Kasumi-1 (cell line): ENCODE data around the gene UBE2K.
"Not testable (repeated sequence)": the region's sequence is repeated elsewhere in the genome, so short reads cannot be mapped to it uniquely, and the experiment has no call there.

Source experiments
- DNase-seq, 2 experiments: peaks; one replicate each; lab custom pipeline; 2025; lab: John Stamatoyannopoulos, UW

Gene UBE2K

DNA sequence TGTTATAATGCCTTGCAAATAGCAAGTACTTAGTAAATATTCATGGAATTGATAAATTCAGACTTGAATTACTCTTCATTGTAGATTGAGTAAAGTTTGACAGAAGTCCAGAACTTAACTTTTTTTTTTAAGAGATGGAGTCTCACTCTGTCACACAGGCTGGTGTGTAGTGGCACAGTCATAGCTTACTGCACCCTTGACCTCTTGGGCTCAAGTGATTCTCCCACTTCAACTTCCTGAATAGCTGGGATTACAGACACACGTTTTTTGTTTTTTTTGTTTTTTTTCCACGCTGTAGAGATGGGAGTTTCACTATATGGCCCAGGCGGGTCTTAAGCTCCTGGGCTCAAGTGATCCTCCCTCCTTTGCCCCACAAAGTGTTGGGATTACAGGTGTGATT is 32.1 kb downstream of the UBE2K start:
- no peak for DNase-seq

DNA sequence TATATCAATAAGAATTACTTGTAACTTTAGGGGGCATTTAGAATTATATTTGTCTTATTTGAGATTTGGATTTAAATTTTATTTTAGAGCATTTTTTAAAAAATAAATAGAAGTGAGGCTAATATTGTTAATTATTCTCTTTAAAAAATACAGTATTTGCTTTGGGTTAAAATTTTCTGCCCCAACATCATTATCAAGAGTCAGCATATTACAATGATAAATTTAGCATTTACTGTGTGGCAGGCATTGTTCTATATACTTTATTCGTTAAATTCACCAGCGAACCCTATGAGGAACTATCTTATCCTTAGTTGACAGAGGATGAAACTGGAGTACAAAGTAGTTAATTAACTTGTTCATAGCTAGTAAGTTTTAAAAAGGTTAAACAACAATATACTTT is 34.0 kb downstream of the UBE2K start:
- no peak for DNase-seq

GRCh38 chr4:39732728-39733127 is 34.8 kb downstream of the UBE2K start:
- DNase-seq = peak; percentile 10 to 23

GRCh38 chr4:39739591-39739990 is 41.7 kb downstream of the UBE2K start:
- DNase-seq = not testable (repeated sequence)

DNA sequence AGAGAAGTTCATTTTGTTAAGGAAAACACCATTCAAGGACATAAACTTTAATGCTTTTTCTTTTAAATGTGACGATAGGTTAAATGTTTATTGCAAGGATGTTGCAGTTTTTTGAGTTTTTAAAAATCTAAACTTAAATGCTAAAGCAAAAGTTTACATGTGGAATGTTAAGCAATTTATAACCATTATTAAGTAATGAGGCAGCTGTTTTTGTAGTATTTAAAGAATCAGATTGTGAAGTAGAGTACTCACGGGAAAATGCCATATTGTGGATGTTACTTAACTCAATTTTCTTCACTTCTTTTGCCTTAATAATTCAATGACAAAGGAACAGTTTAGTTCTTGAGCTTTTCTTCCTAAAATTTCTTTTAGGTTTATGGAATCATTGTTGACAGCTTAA is 43.5 kb downstream of the UBE2K start:
- DNase-seq = no peak

GRCh38 chr4:39745920-39746319 is 48.0 kb downstream of the UBE2K start:
- DNase-seq = no peak

DNA sequence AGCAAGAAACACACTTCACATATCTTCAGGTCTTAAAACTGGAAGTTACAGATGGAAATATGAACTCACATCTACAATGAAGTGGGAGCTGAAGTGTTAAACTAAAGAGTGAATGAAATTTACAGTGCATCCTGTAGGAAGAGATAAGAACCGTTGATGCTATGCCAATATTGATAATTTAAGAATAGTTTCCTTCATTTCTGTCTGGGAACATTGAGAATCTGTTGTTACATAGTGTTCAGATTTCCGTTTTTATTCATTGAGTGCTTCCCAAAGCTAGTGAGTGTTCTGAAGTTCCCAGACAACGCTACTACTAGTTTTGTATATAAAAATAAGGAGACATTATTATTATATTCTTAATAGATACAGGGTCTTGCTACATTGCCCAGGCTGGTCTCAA is 52.3 kb downstream of the UBE2K start:
- DNase-seq = no peak

DNA sequence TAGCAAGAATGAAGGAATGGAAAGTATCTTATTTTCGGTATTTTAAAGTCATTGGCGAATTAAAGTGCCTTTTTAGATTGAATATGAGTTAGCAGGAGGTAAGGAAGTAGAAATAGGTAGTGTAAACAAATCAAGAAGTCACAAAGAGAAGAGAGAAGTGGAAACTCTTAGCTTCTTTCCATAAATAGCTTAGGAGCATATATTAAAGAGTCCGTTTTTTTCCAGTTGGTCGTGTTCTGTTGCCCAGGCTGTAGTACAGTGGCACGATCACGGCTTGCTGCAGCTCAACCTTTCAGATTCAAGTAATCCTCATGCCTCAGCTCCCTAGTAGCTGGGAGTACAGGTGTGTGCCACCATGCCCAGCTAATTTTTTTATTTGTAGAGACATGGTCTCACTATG is 56.4 kb downstream of the UBE2K start:
- no peak for DNase-seq

- no peak for DNase-seq
Observed at GRCh38 chr4:39756159-39756558, 58.2 kb downstream of the UBE2K start.

GRCh38 chr4:39758176-39758575 is 60.2 kb downstream of the UBE2K start:
- DNase-seq = no peak

- no peak for DNase-seq
Observed at GRCh38 chr4:39759569-39759968, 61.6 kb downstream of the UBE2K start.

GRCh38 chr4:39761005-39761667 is 63.2 kb downstream of the UBE2K start:
- no peak for DNase-seq

GRCh38 chr4:39763714-39764572 is 66.0 kb downstream of the UBE2K start:
- DNase-seq = no peak

- no peak for DNase-seq
Observed at GRCh38 chr4:39770005-39770404, 72.1 kb downstream of the UBE2K start.

- no peak for DNase-seq
Observed at GRCh38 chr4:39770471-39770870, 72.5 kb downstream of the UBE2K start.

- no peak for DNase-seq
Observed at GRCh38 chr4:39770969-39771724, 73.2 kb downstream of the UBE2K start.

GRCh38 chr4:39781988-39782387 is 84.1 kb downstream of the UBE2K start:
- not testable (repeated sequence) for DNase-seq

DNA sequence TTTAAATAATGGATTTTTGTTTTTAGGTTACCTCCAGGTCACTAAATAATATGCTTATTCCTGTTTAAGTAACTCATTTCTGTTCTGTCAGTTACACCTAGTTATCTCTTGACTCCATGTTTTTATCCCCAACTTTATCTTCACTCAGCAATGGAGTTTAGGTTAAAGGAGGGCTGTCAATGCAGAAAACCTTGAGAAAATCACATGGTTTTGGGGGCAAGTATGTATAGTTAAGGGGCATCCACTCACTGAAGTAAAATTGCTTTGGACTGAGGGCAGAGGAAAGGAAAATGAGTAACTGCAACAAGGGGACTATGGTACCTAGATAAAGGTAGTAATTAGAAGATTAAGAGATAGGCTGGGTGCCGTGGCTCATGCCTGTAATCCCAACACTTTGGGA is 87.1 kb downstream of the UBE2K start:
- no peak for DNase-seq

- peak in 1 of 2 experiments; percentile 6 for DNase-seq
Observed at GRCh38 chr4:39786838-39787237, 88.9 kb downstream of the UBE2K start.

GRCh38 chr4:39792128-39792527 is 94.2 kb downstream of the UBE2K start:
- no peak for DNase-seq

DNA sequence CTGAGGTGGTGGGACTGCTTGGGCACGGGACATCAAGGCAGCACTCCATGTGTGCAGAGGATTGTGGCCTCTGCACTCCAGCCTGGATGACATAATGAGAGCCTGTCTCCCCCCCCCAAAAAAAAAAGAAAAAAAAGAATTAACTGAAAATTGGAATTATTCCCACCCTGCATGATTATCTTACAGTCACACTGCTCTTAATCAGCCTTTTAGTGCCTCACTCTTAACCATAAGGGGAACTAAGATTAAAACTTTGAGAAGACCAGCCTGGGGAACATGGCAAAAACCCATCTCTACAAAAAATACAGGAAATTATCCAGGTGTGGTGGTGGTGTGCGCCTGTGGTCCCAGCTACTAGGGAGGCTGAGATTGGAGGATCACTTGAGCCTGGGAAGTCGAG is 94.6 kb downstream of the UBE2K start:
- no peak for DNase-seq

DNA sequence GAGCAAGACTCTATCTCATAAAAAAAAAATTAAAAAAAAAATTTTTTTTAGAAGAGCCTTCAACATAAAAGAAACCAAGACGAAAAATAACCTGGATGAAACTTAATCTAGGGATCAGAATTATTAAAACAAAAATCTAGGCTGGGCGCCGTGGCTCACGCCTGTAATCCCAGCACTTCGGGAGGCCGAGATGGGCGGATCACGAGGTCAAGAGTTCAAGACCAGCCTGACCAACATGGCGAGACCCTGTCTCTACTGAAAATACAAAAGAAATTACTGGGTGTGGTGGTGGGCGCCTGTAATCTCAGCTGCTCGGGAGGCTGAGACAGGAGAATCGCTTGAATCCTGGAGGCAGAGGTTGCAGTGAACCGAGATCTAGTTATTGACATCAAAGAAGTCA is 95.0 kb downstream of the UBE2K start:
- not testable (repeated sequence) for DNase-seq

GRCh38 chr4:39802005-39802404 is 104.1 kb downstream of the UBE2K start:
- DNase-seq = no peak
